Esophagus (tissue), 2 donors: ENCODE measurements around the gene TP63. TPM values are rescaled to one million over a fixed set of nuclear protein-coding genes. Genes with fewer than 3 reads are reported as not detected.
A peak's percentile ranks its signal among the peaks of the same experiment; 100 is the strongest.

Experiments
- H3K27ac ChIP-seq, 2 donors: one replicate each; pipeline ENCODE4 v1.5.1; 2013; ENCODE audit warnings: low read depth in 2 of 2, mild to moderate bottlenecking in 2 of 2, inconsistent platforms in 1 of 2, low read length in 1 of 2, moderate library complexity in 1 of 2
- H3K27me3 ChIP-seq, 2 donors: one replicate each; pipeline ENCODE4 v1.6.1; 2013; ENCODE audit warnings: low read length in 2 of 2, control low read depth in 1 of 2, mild to moderate bottlenecking in 1 of 2; ENCODE audit not compliant: insufficient read depth in 2 of 2, control insufficient read depth in 1 of 2
- H3K36me3 ChIP-seq, 2 donors: one replicate each; pipeline ENCODE4 v1.6.1; 2013; ENCODE audit warnings: low read length in 1 of 2; ENCODE audit not compliant: control insufficient read depth in 2 of 2, insufficient read depth in 2 of 2
- H3K4me1 ChIP-seq, 2 donors: one replicate each; pipeline ENCODE4 v1.6.1; 2013; ENCODE audit warnings: low read length in 1 of 2; ENCODE audit not compliant: control insufficient read depth in 2 of 2, insufficient read depth in 2 of 2
- H3K4me3 ChIP-seq, 2 donors: one replicate each; pipeline ENCODE4 v1.5.1; 2013; ENCODE audit warnings: low read length in 2 of 2, mild to moderate bottlenecking in 2 of 2, low read depth in 1 of 2, moderate library complexity in 1 of 2
- H3K9me3 ChIP-seq, 2 donors: one replicate each; pipeline ENCODE4 v1.6.1; 2013; ENCODE audit warnings: mild to moderate bottlenecking in 2 of 2, low read depth in 1 of 2, low read length in 1 of 2, moderate library complexity in 1 of 2; ENCODE audit not compliant: control insufficient read depth in 2 of 2, insufficient read depth in 1 of 2
- WGBS, 2 donors: extraction: QIAGEN DNeasy Blood & Tissue Kit; methylation state at CpG; one replicate each; pipeline ENCODE4 v1.1.7; 2013; 5-methylcytosine and 5-hydroxymethylcytosine counted together
- polyA plus RNA-seq, 2 donors: library from polyadenylated mRNA; stranded (reverse); fragments of 200-250 nt; gene quantifications; one replicate each; pipeline ENCODE4 v1.2.3, GENCODE V29; 2013
- donor health status: healthy with polysubstance abuse.
- donor health status: Bipolar disorder and iron deficiency.

The TP63 gene
- polyA plus RNA-seq, 2 donors: 37.8 to 57.2 TPM

- Histone ChIP-seq H3K4me3 (no peak overlapping the region), H3K9me3 (no peaks in the 10 kb centered on the region), H3K27me3 (no peaks in the 10 kb centered on the region), H3K4me1 (no peaks in the 10 kb centered on the region), H3K36me3 (no peaks in the 10 kb centered on the region), H3K27ac (no peak overlapping the region)
Observed at GRCh38 chr3:189921770-189922169, 290.6 kb downstream of the TP63 start.

- H3K4me3 ChIP-seq: no peak overlapping the region
- WGBS, 2 donors: 66 to 67% methylated on average over 6 of the region's 6 CpGs
- H3K36me3 ChIP-seq: no peaks in the 10 kb centered on the region
- no peaks in the 10 kb centered on the region for H3K27me3 ChIP-seq
- no peaks in the 10 kb centered on the region for H3K9me3 ChIP-seq
- H3K4me1 ChIP-seq: no peaks in the 10 kb centered on the region
- H3K27ac ChIP-seq: no peak overlapping the region
Observed at GRCh38 chr3:189927975-189928895, 297.0 kb downstream of the TP63 start.

- no peaks in the 10 kb centered on the region for H3K36me3 ChIP-seq
- H3K4me3 ChIP-seq: no peak overlapping the region
- WGBS, 2 donors: 48 to 64% methylated on average over 6 of the region's 6 CpGs
- H3K4me1 ChIP-seq: peaks cover 0 to 6% of the 10 kb centered on the region in 2 donors
- H3K27ac ChIP-seq: peak overlapping the region; percentile 64 to 66
- H3K27me3 ChIP-seq: no peaks in the 10 kb centered on the region
- no peaks in the 10 kb centered on the region for H3K9me3 ChIP-seq
Observed at GRCh38 chr3:189936201-189936945, 305.2 kb downstream of the TP63 start.

- WGBS, 2 donors: 47 to 54% methylated on average over 7 of the region's 7 CpGs
- H3K4me3 ChIP-seq: no peak overlapping the region
- H3K27ac ChIP-seq: peak overlapping the region; percentile 78 to 79
- no peaks in the 10 kb centered on the region for H3K36me3 ChIP-seq
- H3K9me3 ChIP-seq: no peaks in the 10 kb centered on the region
- peaks cover 0 to 6% of the 10 kb centered on the region in 2 donors for H3K4me1 ChIP-seq
- H3K27me3 ChIP-seq: no peaks in the 10 kb centered on the region
Observed at GRCh38 chr3:189937302-189938127, 306.3 kb downstream of the TP63 start.

GRCh38 chr3:189941125-189941524, 309.9 kb downstream of the TP63 start:
- WGBS, 2 donors: 45 to 49% methylated on average over 5 of the region's 5 CpGs

GRCh38 chr3:189941679-189942078, 310.5 kb downstream of the TP63 start:
- 36 to 40% methylated on average over 2 of the region's 2 CpGs for WGBS, 2 donors
- H3K27me3 ChIP-seq: no peaks in the 10 kb centered on the region
- peak overlapping the region; percentile 59 to 85 for H3K27ac ChIP-seq
- H3K4me3 ChIP-seq: no peak overlapping the region
- H3K36me3 ChIP-seq: no peaks in the 10 kb centered on the region
- peaks cover 0 to 10% of the 10 kb centered on the region in 2 donors for H3K4me1 ChIP-seq
- no peaks in the 10 kb centered on the region for H3K9me3 ChIP-seq

More at GRCh38 chr3:189941125-189941524, 309.9 kb downstream of the TP63 start:
- Histone ChIP-seq H3K27me3 (no peaks in the 10 kb centered on the region), H3K9me3 (no peaks in the 10 kb centered on the region), H3K27ac (peak overlapping the region; percentile 59 to 85), H3K4me1 (peaks cover 0 to 10% of the 10 kb centered on the region in 2 donors), H3K36me3 (no peaks in the 10 kb centered on the region), H3K4me3 (no peak overlapping the region)

- peaks cover 0 to 8% of the 10 kb centered on the region in 2 donors for H3K4me1 ChIP-seq
- H3K27me3 ChIP-seq: no peaks in the 10 kb centered on the region
- no peak overlapping the region for H3K4me3 ChIP-seq
- 62 to 81% methylated on average over 3 of the region's 3 CpGs for WGBS, 2 donors
- H3K36me3 ChIP-seq: no peaks in the 10 kb centered on the region
- H3K9me3 ChIP-seq: no peaks in the 10 kb centered on the region
- H3K27ac ChIP-seq: peak overlapping the region; percentile 89 to 96
Observed at GRCh38 chr3:189942948-189943347, 311.8 kb downstream of the TP63 start.

GRCh38 chr3:189944285-189945145, 313.3 kb downstream of the TP63 start:
- H3K36me3 ChIP-seq: no peaks in the 10 kb centered on the region
- 41 to 61% methylated on average over 14 of the region's 14 CpGs for WGBS, 2 donors
- H3K4me1 ChIP-seq: peaks cover 0 to 8% of the 10 kb centered on the region in 2 donors
- no peaks in the 10 kb centered on the region for H3K9me3 ChIP-seq
- no peaks in the 10 kb centered on the region for H3K27me3 ChIP-seq
- peak overlapping the region; percentile 14 to 22 for H3K4me3 ChIP-seq
- H3K27ac ChIP-seq: peak overlapping the region; percentile 89 to 96
